ENCODE measurements around the gene COPE. TPM values are rescaled to one million over a fixed set of nuclear protein-coding genes. Genes with fewer than 3 reads are reported as not detected.
"Not testable (repeated sequence)": the region's sequence is repeated elsewhere in the genome, so short reads cannot be mapped to it uniquely, and the experiment has no call there.

The COPE gene
- total RNA-seq, 1 donor from 2014 or later: 192 TPM

GRCh38 chr19:18922228-18922985 lies 3.2 kb upstream of the COPE start:
- Mint-ChIP-seq H3K36me3 (ENCODE audit: insufficient read depth) (peaks cover 6% of the 10 kb centered on the region), H3K4me1 (ENCODE audit: low read depth) (peaks cover 18% of the 10 kb centered on the region), H3K27me3 (no peaks in the 10 kb centered on the region), H3K27ac (no peak overlapping the region), H3K4me3 (ENCODE audit: low read depth) (no peak overlapping the region), H3K9me3 (ENCODE audit: low read depth) (no peaks in the 10 kb centered on the region)
- TF ChIP-seq CTCF (IDR thresholded peaks at IDR 0.05; ENCODE audit: unreplicated experiment): no peak
- DNase-seq (ENCODE audit: low spot score, unreplicated experiment): no peak

- Mint-ChIP-seq H3K27me3 (no peaks in the 10 kb centered on the region), H3K36me3 (ENCODE audit: insufficient read depth) (peaks cover 8% of the 10 kb centered on the region), H3K4me3 (ENCODE audit: low read depth) (peak overlapping the region; percentile 50), H3K4me1 (ENCODE audit: low read depth) (peaks cover 19% of the 10 kb centered on the region), H3K27ac (no peak overlapping the region), H3K9me3 (ENCODE audit: low read depth) (no peaks in the 10 kb centered on the region)
- DNase-seq (ENCODE audit: low spot score, unreplicated experiment): no peak
- no peak for TF ChIP-seq CTCF (IDR thresholded peaks at IDR 0.05; ENCODE audit: unreplicated experiment)
Observed at GRCh38 chr19:18921593-18921992, 2.4 kb upstream of the COPE start.

- peak overlapping the region; percentile 97 for H3K27ac Mint-ChIP-seq
- H3K27me3 Mint-ChIP-seq: no peaks in the 10 kb centered on the region
- peak overlapping the region; percentile 91 for H3K4me3 Mint-ChIP-seq (ENCODE audit: low read depth)
- TF ChIP-seq CTCF (IDR thresholded peaks at IDR 0.05; ENCODE audit: unreplicated experiment): no peak
- no peaks in the 10 kb centered on the region for H3K9me3 Mint-ChIP-seq (ENCODE audit: low read depth)
- peaks cover 9% of the 10 kb centered on the region for H3K36me3 Mint-ChIP-seq (ENCODE audit: insufficient read depth)
- DNase-seq (ENCODE audit: low spot score, unreplicated experiment): no peak
- peaks cover 19% of the 10 kb centered on the region for H3K4me1 Mint-ChIP-seq (ENCODE audit: low read depth)
Observed at GRCh38 chr19:18920400-18920799, 1.2 kb upstream of the COPE start.

GRCh38 chr19:18919900-18920214 lies 670 bp upstream of the COPE start:
- H3K4me1 Mint-ChIP-seq (ENCODE audit: low read depth): peaks cover 19% of the 10 kb centered on the region
- no peak for DNase-seq (ENCODE audit: low spot score, unreplicated experiment)
- peaks cover 11% of the 10 kb centered on the region for H3K36me3 Mint-ChIP-seq (ENCODE audit: insufficient read depth)
- no peaks in the 10 kb centered on the region for H3K9me3 Mint-ChIP-seq (ENCODE audit: low read depth)
- H3K27ac Mint-ChIP-seq: peak overlapping the region; percentile 97
- no peak for TF ChIP-seq CTCF (IDR thresholded peaks at IDR 0.05; ENCODE audit: unreplicated experiment)
- no peaks in the 10 kb centered on the region for H3K27me3 Mint-ChIP-seq
- peak overlapping the region; percentile 91 for H3K4me3 Mint-ChIP-seq (ENCODE audit: low read depth)

GRCh38 chr19:18917593-18917992 lies 1.6 kb downstream of the COPE start:
- Mint-ChIP-seq H3K27ac (peak overlapping the region; percentile 88), H3K4me3 (ENCODE audit: low read depth) (peak overlapping the region; percentile 91), H3K36me3 (ENCODE audit: insufficient read depth) (peaks cover 16% of the 10 kb centered on the region), H3K4me1 (ENCODE audit: low read depth) (peaks cover 19% of the 10 kb centered on the region)
- not testable (repeated sequence) for H3K27me3 Mint-ChIP-seq; DNase-seq (ENCODE audit: low spot score, unreplicated experiment); H3K9me3 Mint-ChIP-seq (ENCODE audit: low read depth)

GRCh38 chr19:18915639-18916038 lies 3.5 kb downstream of the COPE start:
- peaks cover 13% of the 10 kb centered on the region for H3K36me3 Mint-ChIP-seq (ENCODE audit: insufficient read depth)
- no peaks in the 10 kb centered on the region for H3K9me3 Mint-ChIP-seq (ENCODE audit: low read depth)
- H3K4me1 Mint-ChIP-seq (ENCODE audit: low read depth): peaks cover 19% of the 10 kb centered on the region
- DNase-seq (ENCODE audit: low spot score, unreplicated experiment): no peak
- no peak overlapping the region for H3K27ac Mint-ChIP-seq
- no peaks in the 10 kb centered on the region for H3K27me3 Mint-ChIP-seq
- peak; percentile 48 for TF ChIP-seq CTCF (IDR thresholded peaks at IDR 0.05; ENCODE audit: unreplicated experiment)
- peak overlapping the region; percentile 24 for H3K4me3 Mint-ChIP-seq (ENCODE audit: low read depth)

Data from progenitor cell of endocrine pancreas (in vitro differentiated cells).